ENCODE results near the gene AKAP5.

Gene AKAP5

GRCh38 chr14:64444140-64444539, 21.2 kb upstream of the AKAP5 start:
- Histone ChIP-seq H3K9ac (ENCODE audit: low read depth, low read length) (no peak overlapping the region), H3K9me3 (ENCODE audit: control insufficient read depth, insufficient read depth, low read length) (no peaks in the 10 kb centered on the region), H3K36me3 (ENCODE audit: insufficient read depth, low read length) (peaks cover 41% of the 10 kb centered on the region), H3K4me1 (ENCODE audit: insufficient read depth, low read length) (no peaks in the 10 kb centered on the region; the same call in 1 of the 2 replicates)

- H3K9me3 ChIP-seq (ENCODE audit: control insufficient read depth, insufficient read depth, low read length) = no peaks in the 10 kb centered on the region
- H3K9ac ChIP-seq (ENCODE audit: low read depth, low read length) = no peak overlapping the region
- no peaks in the 10 kb centered on the region; the same call in 1 of the 2 replicates for H3K4me1 ChIP-seq (ENCODE audit: insufficient read depth, low read length)
- H3K36me3 ChIP-seq (ENCODE audit: insufficient read depth, low read length) = peaks cover 44% of the 10 kb centered on the region
Measured at GRCh38 chr14:64444984-64445845, 20.1 kb upstream of the AKAP5 start.

- H3K36me3 ChIP-seq (ENCODE audit: insufficient read depth, low read length) = peaks cover 34% of the 10 kb centered on the region
Measured at GRCh38 chr14:64447876-64448670, 17.2 kb upstream of the AKAP5 start.

GRCh38 chr14:64450255-64450654, 15.0 kb upstream of the AKAP5 start:
- Histone ChIP-seq H3K9me3 (ENCODE audit: control insufficient read depth, insufficient read depth, low read length) (no peaks in the 10 kb centered on the region), H3K4me1 (ENCODE audit: insufficient read depth, low read length) (no peaks in the 10 kb centered on the region; the same call in 1 of the 2 replicates), H3K9ac (ENCODE audit: low read depth, low read length) (no peak overlapping the region), H3K36me3 (ENCODE audit: insufficient read depth, low read length) (peaks cover 42% of the 10 kb centered on the region)

More at GRCh38 chr14:64447876-64448670, 17.2 kb upstream of the AKAP5 start:
- no peaks in the 10 kb centered on the region for H3K9me3 ChIP-seq (ENCODE audit: control insufficient read depth, insufficient read depth, low read length)
- H3K4me1 ChIP-seq (ENCODE audit: insufficient read depth, low read length) = no peaks in the 10 kb centered on the region; the same call in 1 of the 2 replicates
- no peak overlapping the region for H3K9ac ChIP-seq (ENCODE audit: low read depth, low read length)

- Histone ChIP-seq H3K9ac (ENCODE audit: low read depth, low read length) (no peak overlapping the region), H3K36me3 (ENCODE audit: insufficient read depth, low read length) (peaks cover 49% of the 10 kb centered on the region), H3K4me1 (ENCODE audit: insufficient read depth, low read length) (no peaks in the 10 kb centered on the region), H3K9me3 (ENCODE audit: control insufficient read depth, insufficient read depth, low read length) (no peaks in the 10 kb centered on the region)
Measured at GRCh38 chr14:64454671-64455070, 10.6 kb upstream of the AKAP5 start.

GRCh38 chr14:64459405-64460136, 5.7 kb upstream of the AKAP5 start:
- Histone ChIP-seq H3K4me1 (ENCODE audit: insufficient read depth, low read length) (no peaks in the 10 kb centered on the region), H3K9me3 (ENCODE audit: control insufficient read depth, insufficient read depth, low read length) (no peaks in the 10 kb centered on the region), H3K9ac (ENCODE audit: low read depth, low read length) (no peak overlapping the region), H3K36me3 (ENCODE audit: insufficient read depth, low read length) (peaks cover 29% of the 10 kb centered on the region)

- Histone ChIP-seq H3K9me3 (ENCODE audit: control insufficient read depth, insufficient read depth, low read length) (no peaks in the 10 kb centered on the region), H3K4me1 (ENCODE audit: insufficient read depth, low read length) (0 out of 2 replicates have a peak, but pooled peaks cover under 1% of the 10 kb centered on the region), H3K9ac (ENCODE audit: low read depth, low read length) (no peak overlapping the region), H3K36me3 (ENCODE audit: insufficient read depth, low read length) (peaks cover 15% of the 10 kb centered on the region)
Measured at GRCh38 chr14:64461221-64461620, 4.1 kb upstream of the AKAP5 start.

GRCh38 chr14:64463195-64463594, 2.1 kb upstream of the AKAP5 start:
- H3K9me3 ChIP-seq (ENCODE audit: control insufficient read depth, insufficient read depth, low read length) = no peaks in the 10 kb centered on the region
- H3K9ac ChIP-seq (ENCODE audit: low read depth, low read length) = no peak overlapping the region
- H3K4me1 ChIP-seq (ENCODE audit: insufficient read depth, low read length) = peaks cover 5% of the 10 kb centered on the region; the same call in 1 of the 2 replicates
- H3K36me3 ChIP-seq (ENCODE audit: insufficient read depth, low read length) = peaks cover 8% of the 10 kb centered on the region

GRCh38 chr14:64463873-64464272, 1.4 kb upstream of the AKAP5 start:
- H3K9ac ChIP-seq (ENCODE audit: low read depth, low read length) = no peak overlapping the region
- H3K4me1 ChIP-seq (ENCODE audit: insufficient read depth, low read length) = peaks cover 5% of the 10 kb centered on the region; the same call in 1 of the 2 replicates
- H3K36me3 ChIP-seq (ENCODE audit: insufficient read depth, low read length) = peaks cover 2% of the 10 kb centered on the region; the same call in 1 of the 2 replicates
- no peaks in the 10 kb centered on the region for H3K9me3 ChIP-seq (ENCODE audit: control insufficient read depth, insufficient read depth, low read length)

GRCh38 chr14:64464651-64465050, 648 bp upstream of the AKAP5 start:
- Histone ChIP-seq H3K9me3 (ENCODE audit: control insufficient read depth, insufficient read depth, low read length) (no peaks in the 10 kb centered on the region), H3K36me3 (ENCODE audit: insufficient read depth, low read length) (peaks cover 2% of the 10 kb centered on the region; the same call in 1 of the 2 replicates), H3K4me1 (ENCODE audit: insufficient read depth, low read length) (peaks cover 5% of the 10 kb centered on the region; the same call in 1 of the 2 replicates), H3K9ac (ENCODE audit: low read depth, low read length) (peak overlapping the region; percentile 67; the same call in 1 of the 2 replicates)

- Histone ChIP-seq H3K4me1 (ENCODE audit: insufficient read depth, low read length) (peaks cover 5% of the 10 kb centered on the region; the same call in 1 of the 2 replicates), H3K9me3 (ENCODE audit: control insufficient read depth, insufficient read depth, low read length) (no peaks in the 10 kb centered on the region), H3K36me3 (ENCODE audit: insufficient read depth, low read length) (peaks cover 2% of the 10 kb centered on the region; the same call in 1 of the 2 replicates), H3K9ac (ENCODE audit: low read depth, low read length) (peak overlapping the region; percentile 67)
Measured at GRCh38 chr14:64465831-64466554, 694 bp downstream of the AKAP5 start.

GRCh38 chr14:64467101-64467500, 1.8 kb downstream of the AKAP5 start:
- peaks cover 5% of the 10 kb centered on the region; the same call in 1 of the 2 replicates for H3K4me1 ChIP-seq (ENCODE audit: insufficient read depth, low read length)
- H3K9ac ChIP-seq (ENCODE audit: low read depth, low read length) = no peak overlapping the region
- no peaks in the 10 kb centered on the region for H3K9me3 ChIP-seq (ENCODE audit: control insufficient read depth, insufficient read depth, low read length)
- peaks cover 2% of the 10 kb centered on the region; the same call in 1 of the 2 replicates for H3K36me3 ChIP-seq (ENCODE audit: insufficient read depth, low read length)

GRCh38 chr14:64467566-64467965, 2.3 kb downstream of the AKAP5 start:
- Histone ChIP-seq H3K9ac (ENCODE audit: low read depth, low read length) (no peak overlapping the region), H3K9me3 (ENCODE audit: control insufficient read depth, insufficient read depth, low read length) (no peaks in the 10 kb centered on the region), H3K36me3 (ENCODE audit: insufficient read depth, low read length) (no peaks in the 10 kb centered on the region), H3K4me1 (ENCODE audit: insufficient read depth, low read length) (peaks cover 5% of the 10 kb centered on the region; the same call in 1 of the 2 replicates)

All from ES-I3 (cell line).